Ishikawa (cell line): ENCODE measurements around the gene SEPTIN5.

Source experiments
- EP300 ChIP-seq: IDR thresholded peaks from 2 replicates; pipeline ENCODE4 v1.6.1; 2012; ENCODE audit warnings: borderline replicate concordance
- TCF12 ChIP-seq: IDR thresholded peaks from 2 replicates; pipeline ENCODE4 v1.6.1; 2012; ENCODE audit warnings: low read depth

DNA sequence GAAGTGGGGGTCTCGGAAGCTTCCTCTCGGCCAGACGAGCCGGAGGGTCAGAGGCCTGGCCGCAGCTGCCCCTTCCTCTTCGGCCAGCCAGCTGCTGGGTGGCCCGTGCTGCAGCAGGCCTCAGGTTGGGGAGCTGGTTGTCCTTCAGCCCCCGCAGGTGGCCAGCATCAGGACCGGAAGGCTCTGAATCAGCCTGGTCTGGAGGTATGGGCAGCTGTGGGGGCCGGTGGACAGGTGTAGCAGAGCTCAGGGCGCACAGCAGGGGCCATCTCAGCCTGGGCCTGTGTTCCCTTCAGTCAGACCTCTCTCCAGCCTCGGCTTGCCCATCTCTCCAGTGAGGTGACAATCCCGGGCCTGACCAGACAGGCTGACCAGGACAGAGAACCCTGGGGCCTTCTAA lies 32.4 kb downstream of the SEPTIN5 start:
- TF ChIP-seq TCF12 = no peak
- TF ChIP-seq EP300 = no peak
